GM12878 (cell line): ENCODE results near the gene DOHH.

Experiments
- BCL11A ChIP-seq: IDR thresholded peaks from 2 replicates; pipeline ENCODE4 v1.6.1; 2011; ENCODE audit warnings: low read depth, low read length
- CTCF ChIP-seq, 3 experiments: IDR thresholded peaks in 2 of 3; conservative IDR thresholded peaks in 1 of 3; 2 replicates each; pipeline ENCODE4 v1.5.1; 2011; ENCODE audit warnings: low read depth in 3 of 3, low read length in 3 of 3, mild to moderate bottlenecking in 3 of 3, control low read depth in 2 of 3, moderate library complexity in 2 of 3, inconsistent platforms in 1 of 3, mixed read lengths in 1 of 3; ENCODE audit not compliant: control insufficient read depth in 2 of 3, insufficient read depth in 1 of 3; ENCODE audit errors: extremely low read depth in 1 of 3
- E2F4 ChIP-seq: IDR thresholded peaks from 2 replicates; pipeline ENCODE4 v1.6.1; 2012; ENCODE audit warnings: low read depth, low read length, improper control_type of control experiment
- ETV6 ChIP-seq, 2 experiments: fragments of 450-650 bp in 1 of 2; IDR thresholded peaks in 1 of 2; conservative IDR thresholded peaks in 1 of 2; 2 replicates each; pipeline ENCODE4 v1.6.1; 2014; ENCODE audit warnings: antibody characterized with exemption in 1 of 2, borderline replicate concordance in 1 of 2, low read depth in 1 of 2, mild to moderate bottlenecking in 1 of 2, moderate library complexity in 1 of 2
- EZH2 ChIP-seq: IDR thresholded peaks from 2 replicates; pipeline ENCODE4 v1.6.1; 2012; ENCODE audit warnings: low read depth, mild to moderate bottlenecking, control low read depth, inconsistent platforms, low read length, borderline replicate concordance; ENCODE audit not compliant: control insufficient read depth
- FOS ChIP-seq: IDR thresholded peaks from 3 replicates; pipeline ENCODE4 v1.6.1; 2011; ENCODE audit warnings: borderline replicate concordance; ENCODE audit not compliant: insufficient read length; ENCODE audit errors: extremely low read depth
- JUNB ChIP-seq: IDR thresholded peaks from 2 replicates; pipeline ENCODE4 v1.6.1; 2016; ENCODE audit warnings: antibody characterized with exemption, mild to moderate bottlenecking
- POLR2A ChIP-seq: IDR thresholded peaks from 2 replicates; pipeline ENCODE4 v1.6.1; 2011; ENCODE audit warnings: low read depth, mild to moderate bottlenecking, low read length
- RFX5 ChIP-seq: IDR thresholded peaks from 2 replicates; pipeline ENCODE4 v1.6.1; 2011; ENCODE audit warnings: low read depth, low read length, improper control_type of control experiment
- SIN3A ChIP-seq: IDR thresholded peaks from 2 replicates; pipeline ENCODE4 v1.6.1; 2012; ENCODE audit warnings: low read depth, low read length, improper control_type of control experiment
- STAT3 ChIP-seq: IDR thresholded peaks from 2 replicates; pipeline ENCODE4 v1.6.1; 2011; ENCODE audit warnings: low read depth, low read length, improper control_type of control experiment
- TAF1 ChIP-seq: IDR thresholded peaks from 2 replicates; pipeline ENCODE4 v1.6.1; 2011; ENCODE audit warnings: mild to moderate bottlenecking, low read depth, low read length, borderline replicate concordance
- ZNF622 ChIP-seq: fragments of 450-650 bp; IDR thresholded peaks from 2 replicates; pipeline ENCODE4 v1.6.1; 2017; ENCODE audit warnings: mild to moderate bottlenecking, inconsistent platforms

- TF ChIP-seq STAT3 (no peak), ETV6 (conservative IDR thresholded peaks at IDR 0.05 in 1 of 2, IDR thresholded peaks at IDR 0.05 in 1 of 2; ENCODE audit: borderline replicate concordance in 1 of 2, low read depth in 1 of 2) (no peak), FOS (no peak), EZH2 (no peak), RFX5 (no peak), POLR2A (no peak), SIN3A (no peak), TAF1 (no peak), CTCF (IDR thresholded peaks at IDR 0.05 in 2 of 3, conservative IDR thresholded peaks at IDR 0.05 in 1 of 3; ENCODE audit: control insufficient read depth in 2 of 3, extremely low read depth in 1 of 3, insufficient read depth in 1 of 3, low read depth in 3 of 3, low read length in 3 of 3) (no peak), ZNF622 (no peak), E2F4 (no peak), JUNB (no peak), BCL11A (no peak)
Observed at GRCh38 chr19:3465552-3465951, 34.9 kb downstream of the DOHH start.
